ENCODE measurements around the gene EIF4EBP2. TPM values are rescaled to one million over a fixed set of nuclear protein-coding genes. Genes with fewer than 3 reads are reported as not detected.
A peak's percentile ranks its signal among the peaks of the same experiment; 100 is the strongest.

EIF4EBP2 gene
- total and polyA plus RNA-seq, 2 experiments from 2014 or later = 42.0 to 131 TPM

DNA sequence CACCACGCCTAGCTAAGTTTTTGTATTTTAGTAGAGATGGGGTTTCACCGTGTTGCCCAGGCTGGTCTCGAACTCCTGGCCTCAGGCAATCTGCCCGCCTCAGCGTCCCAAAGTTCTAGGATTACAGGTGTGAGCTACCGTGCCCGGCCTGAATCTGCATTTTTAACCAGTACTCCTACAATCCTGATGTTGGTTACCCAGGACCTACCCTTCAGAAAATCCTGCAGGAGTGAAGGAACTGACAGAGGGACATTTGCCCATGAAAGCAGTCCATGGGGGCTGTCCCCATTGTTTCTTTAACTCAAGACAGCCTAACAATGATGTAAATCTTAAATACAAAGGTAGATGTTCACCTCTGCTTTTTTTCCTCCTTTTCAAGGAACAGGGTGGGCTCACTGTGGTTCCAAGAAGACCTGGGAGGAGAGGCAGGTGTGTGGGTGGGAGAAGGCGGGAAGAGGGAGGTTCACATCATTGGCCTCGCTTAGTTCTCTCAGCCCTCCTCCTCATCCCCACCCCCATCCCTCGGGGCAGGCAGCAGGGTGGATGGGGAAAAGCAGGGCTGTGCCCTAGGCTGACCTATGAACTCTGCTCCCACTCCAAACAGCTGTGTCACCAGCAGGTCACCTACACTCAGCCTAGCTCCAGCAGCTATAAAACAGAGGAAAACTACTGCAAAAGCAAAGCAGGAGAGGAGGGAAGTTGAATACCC, 35.0 kb upstream of the EIF4EBP2 start:
- ATAC-seq = peak; percentile 82
- Histone ChIP-seq H3K36me3 (ENCODE audit: insufficient read depth) (no peaks in the 10 kb centered on the region), H3K4me2 (peak overlapping the region; percentile 18; the same call in 1 of the 2 replicates), H3K27me3 (ENCODE audit: insufficient read depth) (no peaks in the 10 kb centered on the region), H3K4me3 (no peak overlapping the region), H3K9me2 (ENCODE audit: insufficient read depth) (no peaks in the 10 kb centered on the region), H4K20me1 (replicated peaks; ENCODE audit: insufficient read depth) (no peaks in the 10 kb centered on the region; the same call in 1 of the 2 replicates), H3K79me2 (replicated peaks; ENCODE audit: insufficient read depth) (peaks cover 7% of the 10 kb centered on the region; the same call in 1 of the 2 replicates), H2AFZ (no peak overlapping the region), H3K27ac (ENCODE audit: low read depth) (peak overlapping the region; percentile 48), H3F3A (replicated peaks; ENCODE audit: low read depth) (peaks cover 10% of the 10 kb centered on the region; the same call in 1 of the 2 replicates), H3K4me1 (ENCODE audit: insufficient read depth) (peaks cover 19% of the 10 kb centered on the region)
- DNase-seq (ENCODE audit: low spot score) = peak; percentile 59
- Mint-ChIP-seq H3K36me3 (ENCODE audit: low read depth) (peaks cover 13% of the 10 kb centered on the region; the same call in 2 of the 3 replicates), H3K9me3 (no peaks in the 10 kb centered on the region), H3K4me1 (peaks cover 21% of the 10 kb centered on the region; the same call in 2 of the 3 replicates), H3K27me3 (ENCODE audit: insufficient read depth, low read depth, poor library complexity) (peaks cover 7% of the 10 kb centered on the region), H3K27ac (peak overlapping the region; percentile 88; the same call in 1 of the 2 replicates), H3K4me3 (no peak overlapping the region)
- TF ChIP-seq, protein P1, sequence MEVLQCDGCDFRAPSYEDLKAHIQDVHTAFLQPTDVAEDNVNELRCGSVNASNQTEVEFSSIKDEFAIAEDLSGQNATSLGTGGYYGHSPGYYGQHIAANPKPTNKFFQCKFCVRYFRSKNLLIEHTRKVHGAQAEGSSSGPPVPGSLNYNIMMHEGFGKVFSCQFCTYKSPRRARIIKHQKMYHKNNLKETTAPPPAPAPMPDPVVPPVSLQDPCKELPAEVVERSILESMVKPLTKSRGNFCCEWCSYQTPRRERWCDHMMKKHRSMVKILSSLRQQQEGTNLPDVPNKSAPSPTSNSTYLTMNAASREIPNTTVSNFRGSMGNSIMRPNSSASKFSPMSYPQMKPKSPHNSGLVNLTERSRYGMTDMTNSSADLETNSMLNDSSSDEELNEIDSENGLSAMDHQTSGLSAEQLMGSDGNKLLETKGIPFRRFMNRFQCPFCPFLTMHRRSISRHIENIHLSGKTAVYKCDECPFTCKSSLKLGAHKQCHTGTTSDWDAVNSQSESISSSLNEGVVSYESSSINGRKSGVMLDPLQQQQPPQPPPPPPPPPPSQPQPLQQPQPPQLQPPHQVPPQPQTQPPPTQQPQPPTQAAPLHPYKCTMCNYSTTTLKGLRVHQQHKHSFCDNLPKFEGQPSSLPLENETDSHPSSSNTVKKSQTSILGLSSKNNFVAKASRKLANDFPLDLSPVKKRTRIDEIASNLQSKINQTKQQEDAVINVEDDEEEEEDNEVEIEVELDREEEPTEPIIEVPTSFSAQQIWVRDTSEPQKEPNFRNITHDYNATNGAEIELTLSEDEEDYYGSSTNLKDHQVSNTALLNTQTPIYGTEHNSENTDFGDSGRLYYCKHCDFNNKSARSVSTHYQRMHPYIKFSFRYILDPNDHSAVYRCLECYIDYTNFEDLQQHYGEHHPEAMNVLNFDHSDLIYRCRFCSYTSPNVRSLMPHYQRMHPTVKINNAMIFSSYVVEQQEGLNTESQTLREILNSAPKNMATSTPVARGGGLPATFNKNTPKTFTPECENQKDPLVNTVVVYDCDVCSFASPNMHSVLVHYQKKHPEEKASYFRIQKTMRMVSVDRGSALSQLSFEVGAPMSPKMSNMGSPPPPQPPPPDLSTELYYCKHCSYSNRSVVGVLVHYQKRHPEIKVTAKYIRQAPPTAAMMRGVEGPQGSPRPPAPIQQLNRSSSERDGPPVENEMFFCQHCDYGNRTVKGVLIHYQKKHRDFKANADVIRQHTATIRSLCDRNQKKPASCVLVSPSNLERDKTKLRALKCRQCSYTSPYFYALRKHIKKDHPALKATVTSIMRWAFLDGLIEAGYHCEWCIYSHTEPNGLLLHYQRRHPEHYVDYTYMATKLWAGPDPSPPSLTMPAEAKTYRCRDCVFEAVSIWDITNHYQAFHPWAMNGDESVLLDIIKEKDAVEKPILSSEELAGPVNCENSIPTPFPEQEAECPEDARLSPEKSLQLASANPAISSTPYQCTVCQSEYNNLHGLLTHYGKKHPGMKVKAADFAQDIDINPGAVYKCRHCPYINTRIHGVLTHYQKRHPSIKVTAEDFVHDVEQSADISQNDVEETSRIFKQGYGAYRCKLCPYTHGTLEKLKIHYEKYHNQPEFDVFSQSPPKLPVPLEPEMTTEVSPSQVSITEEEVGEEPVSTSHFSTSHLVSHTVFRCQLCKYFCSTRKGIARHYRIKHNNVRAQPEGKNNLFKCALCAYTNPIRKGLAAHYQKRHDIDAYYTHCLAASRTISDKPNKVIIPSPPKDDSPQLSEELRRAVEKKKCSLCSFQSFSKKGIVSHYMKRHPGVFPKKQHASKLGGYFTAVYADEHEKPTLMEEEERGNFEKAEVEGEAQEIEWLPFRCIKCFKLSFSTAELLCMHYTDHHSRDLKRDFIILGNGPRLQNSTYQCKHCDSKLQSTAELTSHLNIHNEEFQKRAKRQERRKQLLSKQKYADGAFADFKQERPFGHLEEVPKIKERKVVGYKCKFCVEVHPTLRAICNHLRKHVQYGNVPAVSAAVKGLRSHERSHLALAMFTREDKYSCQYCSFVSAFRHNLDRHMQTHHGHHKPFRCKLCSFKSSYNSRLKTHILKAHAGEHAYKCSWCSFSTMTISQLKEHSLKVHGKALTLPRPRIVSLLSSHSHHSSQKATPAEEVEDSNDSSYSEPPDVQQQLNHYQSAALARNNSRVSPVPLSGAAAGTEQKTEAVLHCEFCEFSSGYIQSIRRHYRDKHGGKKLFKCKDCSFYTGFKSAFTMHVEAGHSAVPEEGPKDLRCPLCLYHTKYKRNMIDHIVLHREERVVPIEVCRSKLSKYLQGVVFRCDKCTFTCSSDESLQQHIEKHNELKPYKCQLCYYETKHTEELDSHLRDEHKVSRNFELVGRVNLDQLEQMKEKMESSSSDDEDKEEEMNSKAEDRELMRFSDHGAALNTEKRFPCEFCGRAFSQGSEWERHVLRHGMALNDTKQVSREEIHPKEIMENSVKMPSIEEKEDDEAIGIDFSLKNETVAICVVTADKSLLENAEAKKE (CRISPR knock-in tag; IDR thresholded peaks at IDR 0.05) = 0 out of 2 replicates have a peak, but pooled peaks have one; percentile 25
- TF ChIP-seq, protein P2, sequence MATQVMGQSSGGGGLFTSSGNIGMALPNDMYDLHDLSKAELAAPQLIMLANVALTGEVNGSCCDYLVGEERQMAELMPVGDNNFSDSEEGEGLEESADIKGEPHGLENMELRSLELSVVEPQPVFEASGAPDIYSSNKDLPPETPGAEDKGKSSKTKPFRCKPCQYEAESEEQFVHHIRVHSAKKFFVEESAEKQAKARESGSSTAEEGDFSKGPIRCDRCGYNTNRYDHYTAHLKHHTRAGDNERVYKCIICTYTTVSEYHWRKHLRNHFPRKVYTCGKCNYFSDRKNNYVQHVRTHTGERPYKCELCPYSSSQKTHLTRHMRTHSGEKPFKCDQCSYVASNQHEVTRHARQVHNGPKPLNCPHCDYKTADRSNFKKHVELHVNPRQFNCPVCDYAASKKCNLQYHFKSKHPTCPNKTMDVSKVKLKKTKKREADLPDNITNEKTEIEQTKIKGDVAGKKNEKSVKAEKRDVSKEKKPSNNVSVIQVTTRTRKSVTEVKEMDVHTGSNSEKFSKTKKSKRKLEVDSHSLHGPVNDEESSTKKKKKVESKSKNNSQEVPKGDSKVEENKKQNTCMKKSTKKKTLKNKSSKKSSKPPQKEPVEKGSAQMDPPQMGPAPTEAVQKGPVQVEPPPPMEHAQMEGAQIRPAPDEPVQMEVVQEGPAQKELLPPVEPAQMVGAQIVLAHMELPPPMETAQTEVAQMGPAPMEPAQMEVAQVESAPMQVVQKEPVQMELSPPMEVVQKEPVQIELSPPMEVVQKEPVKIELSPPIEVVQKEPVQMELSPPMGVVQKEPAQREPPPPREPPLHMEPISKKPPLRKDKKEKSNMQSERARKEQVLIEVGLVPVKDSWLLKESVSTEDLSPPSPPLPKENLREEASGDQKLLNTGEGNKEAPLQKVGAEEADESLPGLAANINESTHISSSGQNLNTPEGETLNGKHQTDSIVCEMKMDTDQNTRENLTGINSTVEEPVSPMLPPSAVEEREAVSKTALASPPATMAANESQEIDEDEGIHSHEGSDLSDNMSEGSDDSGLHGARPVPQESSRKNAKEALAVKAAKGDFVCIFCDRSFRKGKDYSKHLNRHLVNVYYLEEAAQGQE (IDR thresholded peaks at IDR 0.05; ENCODE audit: unreplicated experiment) = no peak
